ENCODE results near the gene CDH23.

The CDH23 gene

DNA sequence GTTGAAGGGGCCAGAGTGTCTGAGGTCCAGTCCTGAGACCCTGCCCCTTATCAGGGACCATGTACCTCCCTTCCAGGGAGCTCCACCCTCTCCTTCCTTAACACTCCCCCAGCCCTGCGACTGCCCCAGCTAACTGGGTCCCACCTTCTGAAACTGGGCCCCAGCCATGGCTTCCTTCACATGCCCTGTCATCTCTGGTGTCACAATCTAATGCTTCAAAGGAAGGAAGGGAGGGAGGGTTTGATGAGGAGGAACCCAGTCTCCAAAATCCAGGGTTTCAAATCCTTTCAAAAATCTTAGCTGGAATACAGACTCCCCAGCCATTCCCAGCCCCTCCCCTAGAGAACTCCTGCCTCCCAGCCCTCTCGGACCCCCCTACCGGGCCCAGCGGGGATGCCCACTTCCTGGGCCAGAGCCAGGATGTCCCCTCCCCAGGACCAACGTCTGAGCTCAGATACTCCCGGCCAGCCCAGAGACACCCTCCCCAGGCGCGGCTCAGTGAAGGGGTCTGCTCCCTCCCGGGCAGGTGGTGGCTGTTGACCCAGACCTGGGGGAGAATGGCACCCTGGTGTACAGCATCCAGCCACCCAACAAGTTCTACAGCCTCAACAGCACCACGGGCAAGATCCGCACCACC is 304.9 kb downstream of the CDH23 start:
- H3K4me1 ChIP-seq (ENCODE audit: control insufficient read depth in 1 of 2, insufficient read depth in 2 of 2, low read length in 2 of 2): no peaks in the 10 kb centered on the region
- no peak overlapping the region for H2BK5ac ChIP-seq (ENCODE audit: low read depth, low read length, poor library complexity)
- H3K36me3 ChIP-seq (ENCODE audit: control insufficient read depth in 1 of 2, insufficient read depth in 2 of 2, low read length in 2 of 2): no peaks in the 10 kb centered on the region
- H3K18ac ChIP-seq (ENCODE audit: low read length): no peak overlapping the region
- no peak overlapping the region for H3K4ac ChIP-seq (ENCODE audit: low read depth, low read length)
- WGBS (ENCODE audit: extremely low coverage, insufficient coverage, insufficient read length): no CpG with 5 or more reads among the region's 11 CpGs
- no peak overlapping the region for H3K4me2 ChIP-seq (ENCODE audit: low read length)
- no peaks in the 10 kb centered on the region for H3K79me1 ChIP-seq (ENCODE audit: low read length)
- no peak overlapping the region for H3K9ac ChIP-seq (ENCODE audit: low read length)
- H4K12ac ChIP-seq (ENCODE audit: low read depth, low read length): no peak overlapping the region
- no peak overlapping the region for H2AFZ ChIP-seq (ENCODE audit: insufficient read depth, low read length, poor library complexity)
- no peak overlapping the region for H3K23ac ChIP-seq (ENCODE audit: low read length)
- no peaks in the 10 kb centered on the region for H3K27me3 ChIP-seq (ENCODE audit: insufficient read depth, low read length)
- no peak overlapping the region for H3K14ac ChIP-seq (ENCODE audit: low read length)
- peaks cover 2% of the 10 kb centered on the region for H3K9me3 ChIP-seq (ENCODE audit: insufficient read depth, low read depth, low read length)
- no peak overlapping the region for H2AK5ac ChIP-seq (ENCODE audit: low read length)
- no peak overlapping the region for H4K91ac ChIP-seq (ENCODE audit: low read depth, low read length)
- H3K79me2 ChIP-seq (ENCODE audit: control insufficient read depth, insufficient read depth, low read length, poor library complexity): no peaks in the 10 kb centered on the region
- H3K4me3 ChIP-seq (ENCODE audit: low read depth, low read length): no peak overlapping the region
- no peak overlapping the region for H4K8ac ChIP-seq (ENCODE audit: low read depth, low read length)
- H3K27ac ChIP-seq (ENCODE audit: low read depth, low read length): no peak overlapping the region
- no peak for DNase-seq
- no peak overlapping the region for H2BK120ac ChIP-seq (ENCODE audit: insufficient read depth, low read length, poor library complexity)
- H2BK12ac ChIP-seq (ENCODE audit: low read length): no peak overlapping the region

DNA sequence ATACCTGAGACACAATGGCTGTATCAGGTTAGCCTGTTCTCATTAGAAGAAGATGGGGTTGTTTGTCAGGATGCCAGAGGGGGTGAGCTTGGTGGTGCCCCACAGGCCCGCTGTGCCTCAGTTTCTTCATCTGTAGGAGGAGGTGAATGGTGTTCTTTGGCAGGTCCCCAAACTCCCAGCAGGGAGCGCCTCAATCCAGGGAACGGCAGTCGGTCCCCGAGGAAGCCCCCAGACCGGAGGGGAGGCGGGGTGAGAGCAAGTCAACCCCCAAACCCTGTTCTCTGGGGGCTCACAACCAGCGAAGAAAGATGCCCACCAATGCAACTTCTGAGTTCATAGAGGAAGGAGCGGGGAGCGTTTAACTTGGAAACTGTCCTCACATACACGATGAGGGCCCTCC is 306.9 kb downstream of the CDH23 start:
- Histone ChIP-seq H3K14ac (ENCODE audit: low read length) (no peak overlapping the region), H3K4me3 (ENCODE audit: low read depth, low read length) (no peak overlapping the region), H4K12ac (ENCODE audit: low read depth, low read length) (no peak overlapping the region), H4K91ac (ENCODE audit: low read depth, low read length) (no peak overlapping the region), H3K79me1 (ENCODE audit: low read length) (no peaks in the 10 kb centered on the region), H3K9me3 (ENCODE audit: insufficient read depth, low read depth, low read length) (peaks cover 4% of the 10 kb centered on the region), H2BK120ac (ENCODE audit: insufficient read depth, low read length, poor library complexity) (no peak overlapping the region), H2BK12ac (ENCODE audit: low read length) (no peak overlapping the region), H4K8ac (ENCODE audit: low read depth, low read length) (no peak overlapping the region), H3K27me3 (ENCODE audit: insufficient read depth, low read length) (no peaks in the 10 kb centered on the region), H3K4ac (ENCODE audit: low read depth, low read length) (no peak overlapping the region), H3K4me1 (ENCODE audit: control insufficient read depth in 1 of 2, insufficient read depth in 2 of 2, low read length in 2 of 2) (no peaks in the 10 kb centered on the region), H3K27ac (ENCODE audit: low read depth, low read length) (no peak overlapping the region), H3K23ac (ENCODE audit: low read length) (no peak overlapping the region), H3K9ac (ENCODE audit: low read length) (no peak overlapping the region), H3K79me2 (ENCODE audit: control insufficient read depth, insufficient read depth, low read length, poor library complexity) (no peaks in the 10 kb centered on the region), H2AFZ (ENCODE audit: insufficient read depth, low read length, poor library complexity) (no peak overlapping the region), H2AK5ac (ENCODE audit: low read length) (no peak overlapping the region), H3K4me2 (ENCODE audit: low read length) (no peak overlapping the region), H3K18ac (ENCODE audit: low read length) (no peak overlapping the region), H3K36me3 (ENCODE audit: control insufficient read depth in 1 of 2, insufficient read depth in 2 of 2, low read length in 2 of 2) (no peaks in the 10 kb centered on the region), H2BK5ac (ENCODE audit: low read depth, low read length, poor library complexity) (no peak overlapping the region)
- DNase-seq: no peak
- no CpG with 5 or more reads among the region's 11 CpGs for WGBS (ENCODE audit: extremely low coverage, insufficient coverage, insufficient read length)

DNA sequence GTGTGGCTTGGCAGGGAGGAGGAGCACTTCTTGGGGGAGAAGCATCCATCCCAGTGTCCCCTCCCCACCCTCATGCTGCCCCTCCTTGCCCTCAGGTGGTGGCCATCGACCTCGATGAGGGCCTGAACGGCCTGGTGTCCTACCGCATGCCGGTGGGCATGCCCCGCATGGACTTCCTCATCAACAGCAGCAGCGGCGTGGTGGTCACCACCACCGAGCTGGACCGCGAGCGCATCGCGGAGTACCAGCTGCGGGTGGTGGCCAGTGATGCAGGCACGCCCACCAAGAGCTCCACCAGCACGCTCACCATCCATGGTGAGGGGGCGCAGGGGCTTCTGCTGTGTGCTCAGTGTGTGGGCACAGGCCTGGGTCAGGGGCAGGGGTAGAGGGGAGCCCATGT is 308.1 kb downstream of the CDH23 start:
- Histone ChIP-seq H3K27ac (ENCODE audit: low read depth, low read length) (no peak overlapping the region), H3K79me2 (ENCODE audit: control insufficient read depth, insufficient read depth, low read length, poor library complexity) (no peaks in the 10 kb centered on the region), H3K4me2 (ENCODE audit: low read length) (no peak overlapping the region), H3K4me3 (ENCODE audit: low read depth, low read length) (no peak overlapping the region), H3K23ac (ENCODE audit: low read length) (no peak overlapping the region), H2BK120ac (ENCODE audit: insufficient read depth, low read length, poor library complexity) (no peak overlapping the region), H3K36me3 (ENCODE audit: control insufficient read depth in 1 of 2, insufficient read depth in 2 of 2, low read length in 2 of 2) (no peaks in the 10 kb centered on the region), H2BK12ac (ENCODE audit: low read length) (no peak overlapping the region), H3K9ac (ENCODE audit: low read length) (no peak overlapping the region), H3K9me3 (ENCODE audit: insufficient read depth, low read depth, low read length) (peaks cover 6% of the 10 kb centered on the region), H3K18ac (ENCODE audit: low read length) (no peak overlapping the region), H4K8ac (ENCODE audit: low read depth, low read length) (no peak overlapping the region), H4K91ac (ENCODE audit: low read depth, low read length) (no peak overlapping the region), H3K4me1 (ENCODE audit: control insufficient read depth in 1 of 2, insufficient read depth in 2 of 2, low read length in 2 of 2) (no peaks in the 10 kb centered on the region), H3K27me3 (ENCODE audit: insufficient read depth, low read length) (no peaks in the 10 kb centered on the region), H3K14ac (ENCODE audit: low read length) (no peak overlapping the region), H2BK5ac (ENCODE audit: low read depth, low read length, poor library complexity) (no peak overlapping the region), H2AFZ (ENCODE audit: insufficient read depth, low read length, poor library complexity) (no peak overlapping the region), H4K12ac (ENCODE audit: low read depth, low read length) (no peak overlapping the region), H2AK5ac (ENCODE audit: low read length) (no peak overlapping the region), H3K4ac (ENCODE audit: low read depth, low read length) (no peak overlapping the region), H3K79me1 (ENCODE audit: low read length) (no peaks in the 10 kb centered on the region)
- WGBS (ENCODE audit: extremely low coverage, insufficient coverage, insufficient read length): no CpG with 5 or more reads among the region's 18 CpGs
- no peak for DNase-seq

DNA sequence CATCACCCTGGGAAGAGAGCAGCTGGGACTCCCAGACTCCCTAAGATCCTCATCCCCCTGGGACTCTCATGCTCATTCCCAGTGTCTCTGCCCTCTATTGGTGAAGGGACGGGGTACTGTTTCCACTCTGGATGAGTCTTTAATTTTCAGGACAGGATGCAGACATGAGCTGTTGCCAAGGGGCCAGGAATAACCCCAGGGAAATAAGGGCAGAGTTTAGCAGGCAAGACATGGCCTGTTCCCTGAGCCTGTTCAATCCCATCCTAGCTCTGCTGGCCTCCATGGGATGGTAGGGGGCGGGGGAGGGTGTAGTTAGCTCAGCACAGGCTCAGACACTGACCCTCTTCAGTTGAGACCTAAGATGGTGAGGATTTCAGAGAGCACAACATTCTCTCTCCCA is 308.9 kb downstream of the CDH23 start:
- H3K9me3 ChIP-seq (ENCODE audit: insufficient read depth, low read depth, low read length): peaks cover 7% of the 10 kb centered on the region
- H3K79me2 ChIP-seq (ENCODE audit: control insufficient read depth, insufficient read depth, low read length, poor library complexity): no peaks in the 10 kb centered on the region
- H3K14ac ChIP-seq (ENCODE audit: low read length): no peak overlapping the region
- no peak overlapping the region for H3K9ac ChIP-seq (ENCODE audit: low read length)
- no peak overlapping the region for H4K91ac ChIP-seq (ENCODE audit: low read depth, low read length)
- no peak overlapping the region for H2BK5ac ChIP-seq (ENCODE audit: low read depth, low read length, poor library complexity)
- H3K79me1 ChIP-seq (ENCODE audit: low read length): no peaks in the 10 kb centered on the region
- H3K4me2 ChIP-seq (ENCODE audit: low read length): no peak overlapping the region
- no peak overlapping the region for H2BK120ac ChIP-seq (ENCODE audit: insufficient read depth, low read length, poor library complexity)
- no peak overlapping the region for H2BK12ac ChIP-seq (ENCODE audit: low read length)
- no peak for DNase-seq
- H2AFZ ChIP-seq (ENCODE audit: insufficient read depth, low read length, poor library complexity): no peak overlapping the region
- no peak overlapping the region for H3K23ac ChIP-seq (ENCODE audit: low read length)
- no peak overlapping the region for H2AK5ac ChIP-seq (ENCODE audit: low read length)
- no peak overlapping the region for H3K18ac ChIP-seq (ENCODE audit: low read length)
- H3K27me3 ChIP-seq (ENCODE audit: insufficient read depth, low read length): no peaks in the 10 kb centered on the region
- no peaks in the 10 kb centered on the region for H3K36me3 ChIP-seq (ENCODE audit: control insufficient read depth in 1 of 2, insufficient read depth in 2 of 2, low read length in 2 of 2)
- no peak overlapping the region for H4K8ac ChIP-seq (ENCODE audit: low read depth, low read length)
- no peak overlapping the region for H3K27ac ChIP-seq (ENCODE audit: low read depth, low read length)
- H3K4me3 ChIP-seq (ENCODE audit: low read depth, low read length): no peak overlapping the region
- no peak overlapping the region for H3K4ac ChIP-seq (ENCODE audit: low read depth, low read length)
- no peaks in the 10 kb centered on the region for H3K4me1 ChIP-seq (ENCODE audit: control insufficient read depth in 1 of 2, insufficient read depth in 2 of 2, low read length in 2 of 2)
- no CpG with 5 or more reads among the region's 2 CpGs for WGBS (ENCODE audit: extremely low coverage, insufficient coverage, insufficient read length)
- H4K12ac ChIP-seq (ENCODE audit: low read depth, low read length): no peak overlapping the region
